Activated T-cell treated with anti-CD3 and anti-CD28 coated beads, Interleukin-2, amount 50 U/mL, for 24 hours (primary cell): ENCODE data around the gene ONECUT2.

Experiments
- DNase-seq: peaks from one replicate; pipeline ENCODE4 v3.0.0-alpha.2; 2020
- H3K27ac Mint-ChIP-seq: 2 replicates; pipeline ENCODE4 v1.8.0; 2020; ENCODE audit warnings: mild to moderate bottlenecking, mixed read lengths
- H3K27me3 Mint-ChIP-seq: 2 replicates; pipeline ENCODE4 v1.8.0; 2020; ENCODE audit warnings: mixed read lengths
- H3K36me3 Mint-ChIP-seq: 2 replicates; pipeline ENCODE4 v1.8.0; 2020; ENCODE audit warnings: low read depth, mixed read lengths
- H3K4me1 Mint-ChIP-seq: 2 replicates; pipeline ENCODE4 v1.8.0; 2020; ENCODE audit warnings: low read depth, mixed read lengths
- H3K4me3 Mint-ChIP-seq: 2 replicates; pipeline ENCODE4 v1.8.0; 2020; ENCODE audit warnings: mild to moderate bottlenecking, moderate library complexity, mixed read lengths
- H3K9me3 Mint-ChIP-seq: 2 replicates; pipeline ENCODE4 v1.8.0; 2020; ENCODE audit warnings: mixed read lengths

Gene ONECUT2

GRCh38 chr18:57436965-57437333, 1.8 kb downstream of the ONECUT2 start:
- no peaks in the 10 kb centered on the region for H3K36me3 Mint-ChIP-seq
- H3K4me1 Mint-ChIP-seq, result peaks cover 60% of the 10 kb centered on the region
- peaks cover 94% of the 10 kb centered on the region for H3K27me3 Mint-ChIP-seq
- H3K9me3 Mint-ChIP-seq, result no peaks in the 10 kb centered on the region
- no peak for DNase-seq
- peak overlapping the region; percentile 56 for H3K4me3 Mint-ChIP-seq
- peak overlapping the region; percentile 75 for H3K27ac Mint-ChIP-seq

- H3K27ac Mint-ChIP-seq, result peak overlapping the region; percentile 75
- H3K9me3 Mint-ChIP-seq, result no peaks in the 10 kb centered on the region
- peaks cover 94% of the 10 kb centered on the region for H3K27me3 Mint-ChIP-seq
- H3K4me1 Mint-ChIP-seq, result peaks cover 60% of the 10 kb centered on the region
- no peak for DNase-seq
- H3K36me3 Mint-ChIP-seq, result no peaks in the 10 kb centered on the region
- H3K4me3 Mint-ChIP-seq, result no peak overlapping the region
Observed at GRCh38 chr18:57437402-57437765, 2.2 kb downstream of the ONECUT2 start.

- Mint-ChIP-seq H3K27ac (no peak overlapping the region), H3K4me1 (peaks cover 60% of the 10 kb centered on the region), H3K9me3 (no peaks in the 10 kb centered on the region), H3K36me3 (no peaks in the 10 kb centered on the region), H3K4me3 (peak overlapping the region; percentile 35), H3K27me3 (peaks cover 94% of the 10 kb centered on the region)
- DNase-seq, result peak; percentile 70
Observed at GRCh38 chr18:57437766-57438671, 2.8 kb downstream of the ONECUT2 start.

GRCh38 chr18:57438743-57439608, 3.8 kb downstream of the ONECUT2 start:
- DNase-seq, result no peak
- Mint-ChIP-seq H3K4me3 (peak overlapping the region; percentile 39), H3K27me3 (peaks cover 94% of the 10 kb centered on the region), H3K4me1 (peaks cover 59% of the 10 kb centered on the region), H3K9me3 (no peaks in the 10 kb centered on the region), H3K27ac (peak overlapping the region; percentile 50), H3K36me3 (no peaks in the 10 kb centered on the region)

GRCh38 chr18:57439609-57439968, 4.4 kb downstream of the ONECUT2 start:
- Mint-ChIP-seq H3K36me3 (no peaks in the 10 kb centered on the region), H3K4me3 (peak overlapping the region; percentile 12), H3K27me3 (peaks cover 94% of the 10 kb centered on the region), H3K4me1 (peaks cover 53% of the 10 kb centered on the region), H3K27ac (peak overlapping the region; percentile 26), H3K9me3 (no peaks in the 10 kb centered on the region)
- DNase-seq, result no peak

GRCh38 chr18:57439985-57440330, 4.8 kb downstream of the ONECUT2 start:
- peaks cover 49% of the 10 kb centered on the region for H3K4me1 Mint-ChIP-seq
- DNase-seq, result no peak
- peak overlapping the region; percentile 12 for H3K4me3 Mint-ChIP-seq
- H3K9me3 Mint-ChIP-seq, result no peaks in the 10 kb centered on the region
- H3K27me3 Mint-ChIP-seq, result peaks cover 93% of the 10 kb centered on the region
- no peaks in the 10 kb centered on the region for H3K36me3 Mint-ChIP-seq
- peak overlapping the region; percentile 26 for H3K27ac Mint-ChIP-seq

GRCh38 chr18:57440331-57441070, 5.3 kb downstream of the ONECUT2 start:
- Mint-ChIP-seq H3K9me3 (no peaks in the 10 kb centered on the region), H3K4me3 (no peak overlapping the region), H3K27me3 (peaks cover 96% of the 10 kb centered on the region), H3K4me1 (peaks cover 48% of the 10 kb centered on the region), H3K27ac (no peak overlapping the region), H3K36me3 (no peaks in the 10 kb centered on the region)
- DNase-seq, result no peak

- Mint-ChIP-seq H3K9me3 (no peaks in the 10 kb centered on the region), H3K36me3 (no peaks in the 10 kb centered on the region), H3K4me3 (peak overlapping the region; percentile 54), H3K27me3 (peaks cover 98% of the 10 kb centered on the region), H3K4me1 (peaks cover 44% of the 10 kb centered on the region), H3K27ac (peak overlapping the region; percentile 74)
- DNase-seq, result no peak
Observed at GRCh38 chr18:57441071-57441794, 6.1 kb downstream of the ONECUT2 start.

- H3K4me1 Mint-ChIP-seq, result peaks cover 27% of the 10 kb centered on the region
- no peak overlapping the region for H3K4me3 Mint-ChIP-seq
- no peak for DNase-seq
- H3K27ac Mint-ChIP-seq, result no peak overlapping the region
- no peaks in the 10 kb centered on the region for H3K9me3 Mint-ChIP-seq
- peaks cover 94% of the 10 kb centered on the region for H3K27me3 Mint-ChIP-seq
- H3K36me3 Mint-ChIP-seq, result no peaks in the 10 kb centered on the region
Observed at GRCh38 chr18:57443247-57443646, 8.1 kb downstream of the ONECUT2 start.

GRCh38 chr18:57443702-57444101, 8.5 kb downstream of the ONECUT2 start:
- DNase-seq, result no peak
- peaks cover 94% of the 10 kb centered on the region for H3K27me3 Mint-ChIP-seq
- no peaks in the 10 kb centered on the region for H3K9me3 Mint-ChIP-seq
- no peaks in the 10 kb centered on the region for H3K36me3 Mint-ChIP-seq
- H3K4me3 Mint-ChIP-seq, result no peak overlapping the region
- no peak overlapping the region for H3K27ac Mint-ChIP-seq
- H3K4me1 Mint-ChIP-seq, result peaks cover 23% of the 10 kb centered on the region

- Mint-ChIP-seq H3K4me1 (peaks cover 17% of the 10 kb centered on the region), H3K27me3 (peaks cover 92% of the 10 kb centered on the region), H3K9me3 (no peaks in the 10 kb centered on the region), H3K27ac (no peak overlapping the region), H3K36me3 (no peaks in the 10 kb centered on the region), H3K4me3 (no peak overlapping the region)
- no peak for DNase-seq
Observed at GRCh38 chr18:57444301-57444759, 9.2 kb downstream of the ONECUT2 start.

GRCh38 chr18:57445488-57446319, 10.5 kb downstream of the ONECUT2 start:
- no peak overlapping the region for H3K4me3 Mint-ChIP-seq
- H3K27me3 Mint-ChIP-seq, result peaks cover 83% of the 10 kb centered on the region
- no peak overlapping the region for H3K27ac Mint-ChIP-seq
- no peak for DNase-seq
- H3K4me1 Mint-ChIP-seq, result peaks cover 9% of the 10 kb centered on the region
- no peaks in the 10 kb centered on the region for H3K9me3 Mint-ChIP-seq
- H3K36me3 Mint-ChIP-seq, result no peaks in the 10 kb centered on the region

- peaks cover 4% of the 10 kb centered on the region for H3K4me1 Mint-ChIP-seq
- no peaks in the 10 kb centered on the region for H3K36me3 Mint-ChIP-seq
- H3K27me3 Mint-ChIP-seq, result peaks cover 83% of the 10 kb centered on the region
- H3K27ac Mint-ChIP-seq, result no peak overlapping the region
- DNase-seq, result no peak
- no peak overlapping the region for H3K4me3 Mint-ChIP-seq
- no peaks in the 10 kb centered on the region for H3K9me3 Mint-ChIP-seq
Observed at GRCh38 chr18:57446322-57446721, 11.1 kb downstream of the ONECUT2 start.
